ENCODE results near the gene CLK2.

CLK2 gene

GRCh38 chr1:155263067-155263466 lies 10.2 kb downstream of the CLK2 start:
- no peak overlapping the region for H3K4me3 ChIP-seq
- TF ChIP-seq CTCF (IDR thresholded peaks at IDR 0.05), result no peak
- peak overlapping the region in 1 of 2 donors; percentile 93 for H3K27ac ChIP-seq
- no peak for DNase-seq (ENCODE audit: low spot score)

- no peak for TF ChIP-seq CTCF (IDR thresholded peaks at IDR 0.05)
- DNase-seq (ENCODE audit: low spot score), result peak; percentile 98
- H3K4me3 ChIP-seq, result peak within 1 kb of the TSS; percentile 92
- peak within 1 kb of the TSS; percentile 69 to 93 for H3K27ac ChIP-seq
Measured at GRCh38 chr1:155261852-155262673, 11.2 kb downstream of the CLK2 start, which contains the start of gene SCAMP3. SCAMP3 (minus strand) TSS chr1:155262360; CDS start chr1:155262151, 209 bp downstream.

GRCh38 chr1:155261493-155261851 lies 11.8 kb downstream of the CLK2 start:
- H3K27ac ChIP-seq, result peak overlapping the region; percentile 69 to 93
- TF ChIP-seq CTCF (IDR thresholded peaks at IDR 0.05), result no peak
- H3K4me3 ChIP-seq, result peak overlapping the region; percentile 92
- DNase-seq (ENCODE audit: low spot score), result no peak

- no peak for TF ChIP-seq CTCF (IDR thresholded peaks at IDR 0.05)
- DNase-seq (ENCODE audit: low spot score), result no peak
- no peak overlapping the region for H3K4me3 ChIP-seq
- H3K27ac ChIP-seq, result no peak overlapping the region
Measured at GRCh38 chr1:155260276-155260675, 13.0 kb downstream of the CLK2 start.

- no peak for TF ChIP-seq CTCF (IDR thresholded peaks at IDR 0.05)
- H3K27ac ChIP-seq, result peak overlapping the region; percentile 97 to 99
- H3K4me3 ChIP-seq, result peak overlapping the region; percentile 92
- DNase-seq (ENCODE audit: low spot score), result no peak
Measured at GRCh38 chr1:155256058-155256852, 17.0 kb downstream of the CLK2 start.

- DNase-seq (ENCODE audit: low spot score), result peak; percentile 95
- TF ChIP-seq CTCF (IDR thresholded peaks at IDR 0.05), result no peak
- peak within 1 kb of the TSS; percentile 92 for H3K4me3 ChIP-seq
- peak within 1 kb of the TSS; percentile 97 to 99 for H3K27ac ChIP-seq
Measured at GRCh38 chr1:155255243-155256007, 17.9 kb downstream of the CLK2 start, which contains the start of gene ENTREP3. ENTREP3 (minus strand) TSS chr1:155255483; CDS start chr1:155254877, 606 bp downstream.
